Liver (tissue), 9 donors: Measurements from ENCODE around the gene B3GAT1. TPM values are rescaled to one million over a fixed set of nuclear protein-coding genes. Genes with fewer than 3 reads are reported as not detected.

Experiments
- DNase-seq: peaks from one replicate; pipeline ENCODE4 v3.0.0-alpha.2; 2017; ENCODE audit warnings: low spot score
- H3K27ac ChIP-seq, 2 donors: one replicate each; pipeline ENCODE4 v1.7.0; 2013; ENCODE audit warnings: inconsistent platforms in 2 of 2, low read length in 2 of 2, control low read depth in 1 of 2, low read depth in 1 of 2, mild to moderate bottlenecking in 1 of 2
- H3K27me3 ChIP-seq, 4 donors: one replicate each; pipeline versions ENCODE4 v1.6.1 to v1.7.0; 2013; ENCODE audit warnings: low read length in 3 of 4, inconsistent platforms in 1 of 4, mild to moderate bottlenecking in 1 of 4, moderate library complexity in 1 of 4; ENCODE audit not compliant: control insufficient read depth in 4 of 4, insufficient read depth in 4 of 4
- H3K36me3 ChIP-seq, 4 donors: one replicate each; pipeline versions ENCODE4 v1.6.1 to v1.7.0; 2013; ENCODE audit warnings: low read length in 3 of 4, mild to moderate bottlenecking in 3 of 4, low read depth in 1 of 4, moderate library complexity in 1 of 4; ENCODE audit not compliant: control insufficient read depth in 4 of 4, insufficient read depth in 3 of 4
- H3K4me1 ChIP-seq, 4 donors: one replicate each; pipeline versions ENCODE4 v1.6.1 to v1.7.0; 2013; ENCODE audit warnings: low read length in 3 of 4, mild to moderate bottlenecking in 3 of 4, moderate library complexity in 1 of 4; ENCODE audit not compliant: control insufficient read depth in 4 of 4, insufficient read depth in 4 of 4
- H3K4me3 ChIP-seq, 3 donors: one replicate each; pipeline versions ENCODE4 v1.6.1 to v1.7.0; 2013; ENCODE audit warnings: low read length in 3 of 3, control low read depth in 1 of 3, low read depth in 1 of 3, mild to moderate bottlenecking in 1 of 3
- H3K9ac ChIP-seq, 2 donors: one replicate each; pipeline ENCODE4 v1.7.0; 2013; ENCODE audit warnings: low read length in 2 of 2, mild to moderate bottlenecking in 2 of 2, moderate library complexity in 2 of 2, control low read depth in 1 of 2, low read depth in 1 of 2
- H3K9me3 ChIP-seq, 4 donors: one replicate each; pipeline versions ENCODE4 v1.6.1 to v1.7.0; 2013; ENCODE audit warnings: low read length in 3 of 4; ENCODE audit not compliant: control insufficient read depth in 4 of 4
- CTCF ChIP-seq: fragments of 150-350 bp; IDR thresholded peaks from 2 replicates; pipeline ENCODE4 v1.5.1; 2017; ENCODE audit warnings: improper control_type of control experiment, low read depth, low read length; ENCODE audit not compliant: missing input control
- EGR1 ChIP-seq, 2 donors: IDR thresholded peaks; 2 replicates each; pipeline ENCODE4 v1.6.1; 2016 to 2018; ENCODE audit warnings: antibody characterized with exemption in 2 of 2, low read depth in 2 of 2
- FOXA1 ChIP-seq: IDR thresholded peaks from 2 replicates; pipeline ENCODE4 v1.6.1; 2016; ENCODE audit warnings: antibody characterized with exemption
- HNF4A ChIP-seq, 2 donors: conservative IDR thresholded peaks; 2 replicates each; pipeline ENCODE4 v1.6.1; 2016; ENCODE audit warnings: antibody characterized with exemption in 2 of 2, mild to moderate bottlenecking in 2 of 2
- HNF4G ChIP-seq: IDR thresholded peaks from 2 replicates; pipeline ENCODE4 v1.6.1; 2016; ENCODE audit warnings: antibody characterized with exemption
- NR2F2 ChIP-seq: IDR thresholded peaks from 2 replicates; pipeline ENCODE4 v1.6.1; 2016; ENCODE audit warnings: antibody characterized with exemption
- RAD21 ChIP-seq, 2 donors: IDR thresholded peaks; 2 replicates each; pipeline ENCODE4 v1.6.1; 2016; ENCODE audit warnings: antibody characterized with exemption in 2 of 2, mild to moderate bottlenecking in 2 of 2
- RXRA ChIP-seq, 2 donors: IDR thresholded peaks; 2 replicates each; pipeline ENCODE4 v1.6.1; 2017 to 2018; ENCODE audit warnings: antibody characterized with exemption in 2 of 2, mild to moderate bottlenecking in 1 of 2
- SP1 ChIP-seq: IDR thresholded peaks from 2 replicates; pipeline ENCODE4 v1.6.1; 2018; ENCODE audit warnings: antibody characterized with exemption, mild to moderate bottlenecking
- TAF1 ChIP-seq: conservative IDR thresholded peaks from 2 replicates; pipeline ENCODE4 v1.6.1; 2016; ENCODE audit warnings: antibody characterized with exemption, mild to moderate bottlenecking
- YY1 ChIP-seq: IDR thresholded peaks from 2 replicates; pipeline ENCODE4 v1.6.1; 2016; ENCODE audit warnings: antibody characterized with exemption, mild to moderate bottlenecking
- WGBS: extraction: QIAGEN DNeasy Blood & Tissue Kit; methylation state at CpG from one replicate; pipeline ENCODE4 v1.1.7; 2013; 5-methylcytosine and 5-hydroxymethylcytosine counted together
- polyA plus RNA-seq, 2 donors: library from polyadenylated mRNA; stranded (reverse) in 1 of 2; unstranded in 1 of 2; fragments of 200-250 nt in 1 of 2; fragments of >200 nt in 1 of 2; fragmentation: Nextera tagmentation in 1 of 2; extraction: Ambion mirVana in 1 of 2; gene quantifications; one replicate each; pipeline versions ENCODE4 v1.2.1 to v1.2.3, GENCODE V29; 2013 to 2015
- total RNA-seq, 2 donors: library from RNA; depleted of rRNA; stranded (reverse); fragments of >200 nt; gene quantifications; one replicate each; pipeline ENCODE4 v1.2.3, GENCODE V29; 2014
- TF ChIP-seq, protein P1 (sequence below): IDR thresholded peaks from 2 replicates; pipeline ENCODE4 v1.6.1; 2016; ENCODE audit warnings: antibody characterized with exemption
- donor health status: healthy.
- donor health status: healthy.
- donor health status: healthy.
- donor health status: healthy.
- donor health status: healthy.

B3GAT1 gene
- total and polyA plus RNA-seq, 4 donors, result 0.13 to 6.6 (median 0.25) TPM; not detected in 1

DNA sequence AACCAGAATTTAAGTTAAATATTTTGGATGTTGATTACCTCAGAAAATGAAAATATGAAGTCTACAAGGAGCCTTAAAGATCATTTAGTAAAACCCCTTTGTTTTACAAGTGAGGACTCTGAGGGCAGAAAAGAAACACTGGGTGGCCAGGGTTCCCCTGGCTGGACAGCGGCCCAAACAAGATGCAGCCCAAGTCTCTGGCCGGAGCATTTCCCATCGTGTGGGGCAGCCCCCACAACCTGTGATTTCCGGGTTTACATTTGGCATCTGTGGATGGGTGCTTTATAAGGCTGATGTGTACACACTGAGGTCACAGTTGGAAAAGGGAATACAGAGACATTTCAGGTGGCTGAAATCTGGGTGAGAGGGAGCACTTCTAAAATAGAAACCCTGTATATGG is 28.8 kb upstream of the B3GAT1 start:
- Histone ChIP-seq H3K9ac (no peak overlapping the region), H3K36me3 (no peaks in the 10 kb centered on the region), H3K9me3 (no peaks in the 10 kb centered on the region), H3K27me3 (no peaks in the 10 kb centered on the region), H3K4me3 (no peak overlapping the region), H3K27ac (no peak overlapping the region), H3K4me1 (peaks cover 0 to 3% (median 0%) of the 10 kb centered on the region in 4 donors)
- DNase-seq, result no peak
- 79% methylated on average over 4 of the region's 4 CpGs for WGBS
- TF ChIP-seq TAF1, result no peak
- no peak for TF ChIP-seq HNF4A (conservative IDR thresholded peaks at IDR 0.05)
- TF ChIP-seq FOXA1, result no peak

GRCh38 chr11:134438542-134439537 is 26.8 kb upstream of the B3GAT1 start:
- Histone ChIP-seq H3K9ac (no peak overlapping the region), H3K27me3 (no peaks in the 10 kb centered on the region), H3K4me3 (no peak overlapping the region), H3K36me3 (no peaks in the 10 kb centered on the region), H3K4me1 (peaks cover 0 to 3% (median 0%) of the 10 kb centered on the region in 4 donors), H3K27ac (no peak overlapping the region), H3K9me3 (no peaks in the 10 kb centered on the region)
- TF ChIP-seq EGR1 (IDR thresholded peaks at IDR 0.05; ENCODE audit: low read depth in 2 of 2) (no peak), NR2F2 (no peak), SP1 (no peak), RAD21 (IDR thresholded peaks at IDR 0.05) (no peak), RXRA (IDR thresholded peaks at IDR 0.05) (no peak), HNF4G (no peak), HNF4A (conservative IDR thresholded peaks at IDR 0.05) (peak; percentile 57 to 67)
- TF ChIP-seq, protein P1, sequence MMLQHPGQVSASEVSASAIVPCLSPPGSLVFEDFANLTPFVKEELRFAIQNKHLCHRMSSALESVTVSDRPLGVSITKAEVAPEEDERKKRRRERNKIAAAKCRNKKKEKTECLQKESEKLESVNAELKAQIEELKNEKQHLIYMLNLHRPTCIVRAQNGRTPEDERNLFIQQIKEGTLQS, result no peak
- DNase-seq, result no peak
- WGBS, result 62% methylated on average over 21 of the region's 21 CpGs

- H3K27ac ChIP-seq, result no peak overlapping the region
- H3K27me3 ChIP-seq, result no peaks in the 10 kb centered on the region
- no peak overlapping the region for H3K9ac ChIP-seq
- peaks cover 0 to 3% (median 0%) of the 10 kb centered on the region in 4 donors for H3K4me1 ChIP-seq
- no peaks in the 10 kb centered on the region for H3K36me3 ChIP-seq
- no peak for DNase-seq
- TF ChIP-seq RAD21 (IDR thresholded peaks at IDR 0.05), result no peak
- TF ChIP-seq HNF4A (conservative IDR thresholded peaks at IDR 0.05), result no peak
- TF ChIP-seq CTCF, result no peak
- no peak for TF ChIP-seq FOXA1
- no peak for TF ChIP-seq YY1
- WGBS, result 93% methylated on average over 9 of the region's 9 CpGs
- H3K9me3 ChIP-seq, result no peaks in the 10 kb centered on the region
- H3K4me3 ChIP-seq, result no peak overlapping the region
Measured at GRCh38 chr11:134437821-134438220, 25.8 kb upstream of the B3GAT1 start.
